OCI-LY3 (cell line): Measurements from ENCODE around the gene RIBC2.
"Not testable (repeated sequence)": the region's sequence is repeated elsewhere in the genome, so short reads cannot be mapped to it uniquely, and the experiment has no call there.

Experiments used
- H2AFZ ChIP-seq: fragments of 200-600, 300-600 bp; shearing (Covaris generic); 2 replicates; pipeline ENCODE4 v1.6.0; 2014; ENCODE audit warnings: antibody characterized with exemption, low read depth, low read length
- H3K27ac ChIP-seq: fragments of 200-600, 300-600 bp; sonication (generic); 2 replicates; pipeline ENCODE4 v1.5.1; 2014; ENCODE audit warnings: mild to moderate bottlenecking, low read length, moderate library complexity, mixed read lengths
- H3K27me3 ChIP-seq: fragments of 200-600, 300-600 bp; sonication (generic); 2 replicates; pipeline ENCODE4 v1.6.1; 2014; ENCODE audit warnings: low read depth, low read length, mixed read lengths
- H3K36me3 ChIP-seq: fragments of 200-600, 300-600 bp; sonication (generic); replicated peaks from 2 replicates; pipeline ENCODE3; 2014; ENCODE audit warnings: low read depth, low read length, mixed read lengths
- H3K4me1 ChIP-seq: fragments of 300-600, 200-600 bp; sonication (generic); 2 replicates; pipeline ENCODE4 v1.6.1; 2014; ENCODE audit warnings: low read length, mixed read lengths
- H3K4me2 ChIP-seq: fragments of 200-600, 300-600 bp; sonication (generic); 2 replicates; pipeline ENCODE4 v1.6.1; 2014; ENCODE audit warnings: low read length, mixed read lengths
- H3K4me3 ChIP-seq: fragments of 300-600, 200-600 bp; sonication (generic); 2 replicates; pipeline ENCODE4 v1.5.1; 2014; ENCODE audit warnings: antibody characterized with exemption, mild to moderate bottlenecking, low read length, moderate library complexity
- H3K79me2 ChIP-seq: fragments of 300-600, 200-600 bp; shearing (Covaris generic); 2 replicates; pipeline ENCODE4 v1.6.1; 2014; ENCODE audit warnings: mild to moderate bottlenecking, low read length, mixed read lengths
- H3K9ac ChIP-seq: fragments of 300-600, 200-600 bp; shearing (Covaris generic); 2 replicates; pipeline ENCODE4 v1.6.0; 2014; ENCODE audit warnings: mild to moderate bottlenecking, low read length, moderate library complexity
- H3K9me3 ChIP-seq: fragments of 200-600, 300-600 bp; shearing (Covaris generic); 2 replicates; pipeline ENCODE4 v1.6.1; 2014; ENCODE audit warnings: low read length, mixed read lengths; ENCODE audit not compliant: insufficient read depth
- H4K20me1 ChIP-seq: fragments of 200-600, 300-600 bp; sonication (generic); 2 replicates; pipeline ENCODE4 v1.6.1; 2016; ENCODE audit warnings: low read length, mixed read lengths; ENCODE audit not compliant: insufficient read depth
- EZH2phosphoT487 ChIP-seq: fragments of 200-600 bp; shearing (Covaris generic); IDR thresholded peaks from 2 replicates; pipeline ENCODE4 v1.6.1; 2018; ENCODE audit warnings: antibody characterized with exemption, mixed run types, low read depth
- TF ChIP-seq, protein P1 (sequence below): fragments of 200-600, 300-600 bp; sonication (generic); IDR thresholded peaks from 2 replicates; pipeline ENCODE4 v1.5.1; 2014; ENCODE audit warnings: antibody characterized with exemption, low read length, low read depth

RIBC2 gene

GRCh38 chr22:45448431-45448830 is 34.9 kb downstream of the RIBC2 start:
- no peaks in the 10 kb centered on the region for H3K9me3 ChIP-seq
- TF ChIP-seq, protein P1, sequence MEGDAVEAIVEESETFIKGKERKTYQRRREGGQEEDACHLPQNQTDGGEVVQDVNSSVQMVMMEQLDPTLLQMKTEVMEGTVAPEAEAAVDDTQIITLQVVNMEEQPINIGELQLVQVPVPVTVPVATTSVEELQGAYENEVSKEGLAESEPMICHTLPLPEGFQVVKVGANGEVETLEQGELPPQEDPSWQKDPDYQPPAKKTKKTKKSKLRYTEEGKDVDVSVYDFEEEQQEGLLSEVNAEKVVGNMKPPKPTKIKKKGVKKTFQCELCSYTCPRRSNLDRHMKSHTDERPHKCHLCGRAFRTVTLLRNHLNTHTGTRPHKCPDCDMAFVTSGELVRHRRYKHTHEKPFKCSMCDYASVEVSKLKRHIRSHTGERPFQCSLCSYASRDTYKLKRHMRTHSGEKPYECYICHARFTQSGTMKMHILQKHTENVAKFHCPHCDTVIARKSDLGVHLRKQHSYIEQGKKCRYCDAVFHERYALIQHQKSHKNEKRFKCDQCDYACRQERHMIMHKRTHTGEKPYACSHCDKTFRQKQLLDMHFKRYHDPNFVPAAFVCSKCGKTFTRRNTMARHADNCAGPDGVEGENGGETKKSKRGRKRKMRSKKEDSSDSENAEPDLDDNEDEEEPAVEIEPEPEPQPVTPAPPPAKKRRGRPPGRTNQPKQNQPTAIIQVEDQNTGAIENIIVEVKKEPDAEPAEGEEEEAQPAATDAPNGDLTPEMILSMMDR: no peak
- TF ChIP-seq EZH2phosphoT487: no peak
- H3K36me3 ChIP-seq: no peaks in the 10 kb centered on the region
- peaks cover 21% of the 10 kb centered on the region for H3K27me3 ChIP-seq
- H3K79me2 ChIP-seq: no peaks in the 10 kb centered on the region
- no peak overlapping the region for H3K4me3 ChIP-seq
- no peak overlapping the region for H2AFZ ChIP-seq
- H3K4me2 ChIP-seq: no peak overlapping the region
- H4K20me1 ChIP-seq: no peaks in the 10 kb centered on the region
- H3K9ac ChIP-seq: no peak overlapping the region
- no peaks in the 10 kb centered on the region for H3K4me1 ChIP-seq
- H3K27ac ChIP-seq: no peak overlapping the region

DNA sequence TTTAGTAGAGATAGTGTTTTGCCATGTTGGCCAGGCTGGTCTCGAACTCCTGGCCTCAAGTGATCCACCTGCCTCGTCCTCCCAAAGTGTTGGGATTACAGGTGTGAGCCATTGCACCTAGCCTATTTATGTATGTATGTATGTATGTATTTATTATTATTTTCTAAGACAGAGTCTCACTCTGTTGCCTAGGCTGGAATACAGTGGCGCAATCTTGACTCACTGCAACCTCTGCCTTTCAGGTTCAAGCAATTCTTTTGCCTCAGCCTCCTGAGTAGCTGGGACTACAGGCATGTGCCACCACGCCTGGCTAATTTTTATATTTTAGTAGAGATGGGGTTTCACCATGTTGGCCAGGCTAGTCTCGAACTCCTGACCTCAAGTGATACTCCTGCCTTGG is 35.9 kb downstream of the RIBC2 start:
- H3K9ac ChIP-seq, H3K27ac ChIP-seq, H3K4me3 ChIP-seq, H3K9me3 ChIP-seq, H3K4me1 ChIP-seq, H3K36me3 ChIP-seq, H3K4me2 ChIP-seq, H2AFZ ChIP-seq, H3K79me2 ChIP-seq, H4K20me1 ChIP-seq: not testable (repeated sequence)
- peaks cover 28% of the 10 kb centered on the region for H3K27me3 ChIP-seq

GRCh38 chr22:45450101-45450785 is 36.8 kb downstream of the RIBC2 start:
- Histone ChIP-seq H3K36me3 (no peaks in the 10 kb centered on the region), H3K9ac (no peak overlapping the region), H3K4me1 (no peaks in the 10 kb centered on the region), H3K9me3 (no peaks in the 10 kb centered on the region), H3K27ac (no peak overlapping the region), H3K27me3 (peaks cover 28% of the 10 kb centered on the region), H3K4me2 (no peak overlapping the region), H3K79me2 (no peaks in the 10 kb centered on the region), H2AFZ (no peak overlapping the region), H3K4me3 (no peak overlapping the region), H4K20me1 (no peaks in the 10 kb centered on the region)
- no peak for TF ChIP-seq EZH2phosphoT487
- TF ChIP-seq, protein P1: no peak

GRCh38 chr22:45450921-45451651 is 37.6 kb downstream of the RIBC2 start:
- H3K4me1 ChIP-seq: no peaks in the 10 kb centered on the region
- H2AFZ ChIP-seq: no peak overlapping the region
- no peaks in the 10 kb centered on the region for H3K36me3 ChIP-seq
- H3K27ac ChIP-seq: no peak overlapping the region
- no peak overlapping the region for H3K4me3 ChIP-seq
- no peaks in the 10 kb centered on the region for H4K20me1 ChIP-seq
- H3K4me2 ChIP-seq: no peak overlapping the region
- H3K9ac ChIP-seq: no peak overlapping the region
- no peaks in the 10 kb centered on the region for H3K79me2 ChIP-seq
- TF ChIP-seq, protein P1: no peak
- TF ChIP-seq EZH2phosphoT487: no peak
- no peaks in the 10 kb centered on the region for H3K9me3 ChIP-seq
- peaks cover 28% of the 10 kb centered on the region for H3K27me3 ChIP-seq
